Measurements from ENCODE around the gene DENND1B. TPM values are rescaled to one million over a fixed set of nuclear protein-coding genes. Genes with fewer than 3 reads are reported as not detected.

Gene DENND1B
- total RNA-seq, 5 donors from 2014 or later (not counting 1 experiment from before 2014, with no cell fraction given): 13.6 to 29.8 (median 15.8) TPM

GRCh38 chr1:197572169-197572568 lies 203.1 kb downstream of the DENND1B start:
- DNase-seq (peak in 1 of 35 experiments; percentile 0), ATAC-seq (replicated peaks in 1 of 4) (no peak)
- H3K9me3 Mint-ChIP-seq: peaks cover 10 to 40% (median 20%) of the 10 kb centered on the region in 3 donors
- peaks cover 92% of the 10 kb centered on the region for H3K36me3 Mint-ChIP-seq
- Histone ChIP-seq H3K9me3 (peaks cover 2% of the 10 kb centered on the region), H3K27ac (ENCODE audit: low read length) (no peak overlapping the region), H3K4me1 (ENCODE audit: control insufficient read depth in 1 of 2, extremely low read depth in 1 of 2, insufficient read depth in 2 of 2, low read length in 2 of 2) (no peaks in the 10 kb centered on the region), H3K27me3 (replicated peaks in 1 of 2; ENCODE audit: control insufficient read depth in 2 of 2, extremely low read depth in 1 of 2, insufficient read depth in 2 of 2, low read length in 1 of 2) (no peaks in the 10 kb centered on the region), H3K4me3 (ENCODE audit: control insufficient read depth in 1 of 2, extremely low read depth in 1 of 2, low read length in 1 of 2) (no peak overlapping the region), H3K36me3 (ENCODE audit: control insufficient read depth in 2 of 2, extremely low read depth in 1 of 2, insufficient read depth in 1 of 2, low read length in 1 of 2) (peaks cover 7 to 10% of the 10 kb centered on the region in 2 donors)
- H3K4me1 Mint-ChIP-seq: no peaks in the 10 kb centered on the region
- H3K4me3 Mint-ChIP-seq: no peak overlapping the region
- whole genome bisulfite sequencing (ENCODE audit: insufficient coverage): 100% methylated on average over 5 of the region's 10 CpGs
- no peak overlapping the region for H3K27ac Mint-ChIP-seq
- ChIA-PET CTCF (no interaction called here), POLR2A (no interaction called here)
- H3K27me3 Mint-ChIP-seq: no peaks in the 10 kb centered on the region

GRCh38 chr1:197567442-197567841 lies 207.8 kb downstream of the DENND1B start:
- H3K4me3 ChIP-seq (ENCODE audit: control insufficient read depth in 1 of 2, extremely low read depth in 1 of 2, low read length in 1 of 2): no peak overlapping the region
- WGBS (ENCODE audit: insufficient coverage): no CpG with 5 or more reads among the region's 2 CpGs
- Mint-ChIP-seq H3K4me3 (no peak overlapping the region), H3K4me1 (no peaks in the 10 kb centered on the region), H3K9me3 (peaks cover 10 to 40% (median 26%) of the 10 kb centered on the region in 3 donors), H3K27me3 (no peaks in the 10 kb centered on the region), H3K27ac (no peak overlapping the region), H3K36me3 (peaks cover 70% of the 10 kb centered on the region)
- CTCF ChIA-PET: interaction anchor here in 1 of 2 donors (0.6 kb wide), 1 partner anchor 371 kb away, joined by 5 read pairs; no protein-coding TSS in a partner anchor
- no peak overlapping the region for H3K27ac ChIP-seq (ENCODE audit: low read length)
- peaks cover 3 to 6% of the 10 kb centered on the region in 2 donors for H3K36me3 ChIP-seq (ENCODE audit: control insufficient read depth in 2 of 2, extremely low read depth in 1 of 2, insufficient read depth in 1 of 2, low read length in 1 of 2)
- H3K9me3 ChIP-seq: peaks cover 4% of the 10 kb centered on the region
- H3K27me3 ChIP-seq (replicated peaks in 1 of 2; ENCODE audit: control insufficient read depth in 2 of 2, extremely low read depth in 1 of 2, insufficient read depth in 2 of 2, low read length in 1 of 2): no peaks in the 10 kb centered on the region
- POLR2A ChIA-PET: no interaction called here
- H3K4me1 ChIP-seq (ENCODE audit: control insufficient read depth in 1 of 2, extremely low read depth in 1 of 2, insufficient read depth in 2 of 2, low read length in 2 of 2): no peaks in the 10 kb centered on the region
- ATAC-seq (replicated peaks in 1 of 4) (no peak), DNase-seq (no peak)

- Histone ChIP-seq H3K36me3 (ENCODE audit: control insufficient read depth in 2 of 2, extremely low read depth in 1 of 2, insufficient read depth in 1 of 2, low read length in 1 of 2) (peaks cover 0 to 3% of the 10 kb centered on the region in 2 donors), H3K9me3 (no peaks in the 10 kb centered on the region), H3K27me3 (replicated peaks in 1 of 2; ENCODE audit: control insufficient read depth in 2 of 2, extremely low read depth in 1 of 2, insufficient read depth in 2 of 2, low read length in 1 of 2) (no peaks in the 10 kb centered on the region), H3K27ac (ENCODE audit: low read length) (no peak overlapping the region), H3K4me1 (ENCODE audit: control insufficient read depth in 1 of 2, extremely low read depth in 1 of 2, insufficient read depth in 2 of 2, low read length in 2 of 2) (no peaks in the 10 kb centered on the region), H3K4me3 (ENCODE audit: control insufficient read depth in 1 of 2, extremely low read depth in 1 of 2, low read length in 1 of 2) (no peak overlapping the region)
- Mint-ChIP-seq H3K36me3 (peaks cover 17% of the 10 kb centered on the region), H3K4me3 (no peak overlapping the region), H3K27me3 (no peaks in the 10 kb centered on the region), H3K27ac (no peak overlapping the region), H3K4me1 (no peaks in the 10 kb centered on the region), H3K9me3 (no peaks in the 10 kb centered on the region)
- ATAC-seq (replicated peaks in 1 of 4) (no peak), DNase-seq (no peak)
- WGBS (ENCODE audit: insufficient coverage): 100% methylated on average over 2 of the region's 2 CpGs
- CTCF ChIA-PET: no interaction called here
- POLR2A ChIA-PET: no interaction called here
Measured at GRCh38 chr1:197561041-197561440, 214.2 kb downstream of the DENND1B start.

- Mint-ChIP-seq H3K27me3 (no peaks in the 10 kb centered on the region), H3K36me3 (peaks cover 14% of the 10 kb centered on the region), H3K4me1 (no peaks in the 10 kb centered on the region), H3K4me3 (no peak overlapping the region), H3K9me3 (no peaks in the 10 kb centered on the region), H3K27ac (no peak overlapping the region)
- no peak for DNase-seq
- H3K36me3 ChIP-seq (ENCODE audit: control insufficient read depth in 2 of 2, extremely low read depth in 1 of 2, insufficient read depth in 1 of 2, low read length in 1 of 2): peaks cover 0 to 3% of the 10 kb centered on the region in 2 donors
- H3K9me3 ChIP-seq: no peaks in the 10 kb centered on the region
- whole genome bisulfite sequencing (ENCODE audit: insufficient coverage): no CpG with 5 or more reads among the region's 1 CpG
- no peak overlapping the region for H3K4me3 ChIP-seq (ENCODE audit: control insufficient read depth in 1 of 2, extremely low read depth in 1 of 2, low read length in 1 of 2)
- no peak for ATAC-seq (replicated peaks in 1 of 4)
- no peaks in the 10 kb centered on the region for H3K27me3 ChIP-seq (replicated peaks in 1 of 2; ENCODE audit: control insufficient read depth in 2 of 2, extremely low read depth in 1 of 2, insufficient read depth in 2 of 2, low read length in 1 of 2)
- CTCF ChIA-PET: interaction anchor here in 1 of 2 donors (0.6 kb wide), 1 partner anchor 204 kb away, joined by 3 read pairs; no protein-coding TSS in a partner anchor
- POLR2A ChIA-PET: no interaction called here
- no peaks in the 10 kb centered on the region for H3K4me1 ChIP-seq (ENCODE audit: control insufficient read depth in 1 of 2, extremely low read depth in 1 of 2, insufficient read depth in 2 of 2, low read length in 2 of 2)
- no peak overlapping the region for H3K27ac ChIP-seq (ENCODE audit: low read length)
Measured at GRCh38 chr1:197559655-197560054, 215.6 kb downstream of the DENND1B start.

- Histone ChIP-seq H3K27me3 (replicated peaks in 1 of 2; ENCODE audit: control insufficient read depth in 2 of 2, extremely low read depth in 1 of 2, insufficient read depth in 2 of 2, low read length in 1 of 2) (no peaks in the 10 kb centered on the region), H3K4me1 (ENCODE audit: control insufficient read depth in 1 of 2, extremely low read depth in 1 of 2, insufficient read depth in 2 of 2, low read length in 2 of 2) (no peaks in the 10 kb centered on the region), H3K36me3 (ENCODE audit: control insufficient read depth in 2 of 2, extremely low read depth in 1 of 2, insufficient read depth in 1 of 2, low read length in 1 of 2) (peaks cover 0 to 3% of the 10 kb centered on the region in 2 donors), H3K9me3 (no peaks in the 10 kb centered on the region), H3K4me3 (ENCODE audit: control insufficient read depth in 1 of 2, extremely low read depth in 1 of 2, low read length in 1 of 2) (no peak overlapping the region), H3K27ac (ENCODE audit: low read length) (no peak overlapping the region)
- Mint-ChIP-seq H3K27me3 (no peaks in the 10 kb centered on the region), H3K36me3 (peaks cover 16% of the 10 kb centered on the region), H3K4me3 (no peak overlapping the region), H3K9me3 (no peaks in the 10 kb centered on the region), H3K27ac (no peak overlapping the region), H3K4me1 (no peaks in the 10 kb centered on the region)
- ATAC-seq (replicated peaks in 1 of 4) (no peak), DNase-seq (no peak)
- ChIA-PET POLR2A (no interaction called here), CTCF (interaction anchor here in 1 of 2 donors (0.6 kb wide), 1 partner anchor 204 kb away, joined by 3 read pairs; no protein-coding TSS in a partner anchor)
- WGBS (ENCODE audit: insufficient coverage): no CpG with 5 or more reads among the region's 1 CpG
Measured at GRCh38 chr1:197559244-197559643, 216.0 kb downstream of the DENND1B start.

GRCh38 chr1:197557302-197557701 lies 218.0 kb downstream of the DENND1B start:
- DNase-seq (no peak), ATAC-seq (replicated peaks in 1 of 4) (no peak)
- Histone ChIP-seq H3K36me3 (ENCODE audit: control insufficient read depth in 2 of 2, extremely low read depth in 1 of 2, insufficient read depth in 1 of 2, low read length in 1 of 2) (peaks cover 0 to 3% of the 10 kb centered on the region in 2 donors), H3K27ac (ENCODE audit: low read length) (no peak overlapping the region), H3K27me3 (replicated peaks in 1 of 2; ENCODE audit: control insufficient read depth in 2 of 2, extremely low read depth in 1 of 2, insufficient read depth in 2 of 2, low read length in 1 of 2) (no peaks in the 10 kb centered on the region), H3K9me3 (no peaks in the 10 kb centered on the region), H3K4me3 (ENCODE audit: control insufficient read depth in 1 of 2, extremely low read depth in 1 of 2, low read length in 1 of 2) (no peak overlapping the region), H3K4me1 (ENCODE audit: control insufficient read depth in 1 of 2, extremely low read depth in 1 of 2, insufficient read depth in 2 of 2, low read length in 2 of 2) (no peaks in the 10 kb centered on the region)
- Mint-ChIP-seq H3K4me3 (no peak overlapping the region), H3K4me1 (no peaks in the 10 kb centered on the region), H3K9me3 (no peaks in the 10 kb centered on the region), H3K27me3 (no peaks in the 10 kb centered on the region), H3K27ac (no peak overlapping the region), H3K36me3 (peaks cover 13% of the 10 kb centered on the region)
- ChIA-PET CTCF (no interaction called here), POLR2A (no interaction called here)
- WGBS (ENCODE audit: insufficient coverage): no CpG with 5 or more reads among the region's 1 CpG

- H3K9me3 Mint-ChIP-seq: no peaks in the 10 kb centered on the region
- peaks cover 25% of the 10 kb centered on the region for H3K36me3 Mint-ChIP-seq
Measured at GRCh38 chr1:197553281-197553680, 222.0 kb downstream of the DENND1B start.

More at GRCh38 chr1:197553281-197553680, 222.0 kb downstream of the DENND1B start:
- H3K27me3 Mint-ChIP-seq: no peaks in the 10 kb centered on the region
- Histone ChIP-seq H3K36me3 (ENCODE audit: control insufficient read depth in 2 of 2, extremely low read depth in 1 of 2, insufficient read depth in 1 of 2, low read length in 1 of 2) (no peaks in the 10 kb centered on the region), H3K4me1 (ENCODE audit: control insufficient read depth in 1 of 2, extremely low read depth in 1 of 2, insufficient read depth in 2 of 2, low read length in 2 of 2) (no peaks in the 10 kb centered on the region), H3K9me3 (no peaks in the 10 kb centered on the region), H3K27ac (ENCODE audit: low read length) (no peak overlapping the region), H3K4me3 (ENCODE audit: control insufficient read depth in 1 of 2, extremely low read depth in 1 of 2, low read length in 1 of 2) (no peak overlapping the region), H3K27me3 (replicated peaks in 1 of 2; ENCODE audit: control insufficient read depth in 2 of 2, extremely low read depth in 1 of 2, insufficient read depth in 2 of 2, low read length in 1 of 2) (no peaks in the 10 kb centered on the region)
- ATAC-seq (replicated peaks in 1 of 4) (no peak), DNase-seq (no peak)
- H3K27ac Mint-ChIP-seq: no peak overlapping the region
- ChIA-PET CTCF (no interaction called here), POLR2A (no interaction called here)
- H3K4me1 Mint-ChIP-seq: no peaks in the 10 kb centered on the region
- no CpG with 5 or more reads among the region's 1 CpG for WGBS (ENCODE audit: insufficient coverage)
- no peak overlapping the region for H3K4me3 Mint-ChIP-seq

Measured in T-cell (primary cell).